Coronary artery (tissue), 2 donors: Measurements from ENCODE around the gene TMEM17.

Source experiments
- DNase-seq: peaks from one replicate; pipeline ENCODE4 v3.0.0-alpha.2; 2017; ENCODE audit warnings: low spot score
- H3K27ac ChIP-seq, 2 donors: fragments of 200-600 bp; sonication (generic); one replicate each; pipeline ENCODE4 v1.5.1; 2016 to 2019
- H3K4me3 ChIP-seq: fragments of 200-600 bp; sonication (generic); 2 replicates; pipeline ENCODE4 v1.5.1; 2016; ENCODE audit warnings: mild to moderate bottlenecking, moderate library complexity
- CTCF ChIP-seq: fragments of 200-600 bp; sonication (generic); IDR thresholded peaks from one replicate; pipeline ENCODE4 v1.5.1; 2019; ENCODE audit warnings: antibody characterized with exemption

The TMEM17 gene

DNA sequence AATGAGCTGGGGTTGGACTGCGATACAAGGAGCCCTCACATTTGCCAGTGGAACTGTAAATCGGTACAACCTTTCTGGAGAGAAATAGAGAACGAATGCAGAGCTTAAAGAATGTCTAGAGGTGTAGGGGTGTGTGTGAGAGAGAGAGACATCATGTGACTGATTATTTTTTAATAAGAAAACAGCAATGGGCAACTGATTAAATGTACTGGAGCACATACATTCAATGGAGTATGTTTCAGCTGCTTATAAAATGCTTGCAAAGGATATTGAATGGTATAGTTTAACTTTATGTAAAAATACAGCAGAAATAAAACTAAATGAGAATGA is 391 bp upstream of the TMEM17 start:
- no peak for TF ChIP-seq CTCF

GRCh38 chr2:62505109-62505749 is 766 bp downstream of the TMEM17 start:
- no peak for DNase-seq
- Histone ChIP-seq H3K4me3 (peak overlapping the region; percentile 93), H3K27ac (peak overlapping the region; percentile 86 to 97)
- TF ChIP-seq CTCF = no peak

More for the DNA sequence above, 391 bp upstream of the TMEM17 start:
- DNase-seq = no peak
- Histone ChIP-seq H3K27ac (peak overlapping the region; percentile 86 to 97), H3K4me3 (peak overlapping the region; percentile 93)

- no peak for DNase-seq
- Histone ChIP-seq H3K4me3 (no peak overlapping the region), H3K27ac (no peak overlapping the region)
- no peak for TF ChIP-seq CTCF
Measured at GRCh38 chr2:62504657-62505056, 1.3 kb downstream of the TMEM17 start.

GRCh38 chr2:62501794-62502500 is 4.0 kb downstream of the TMEM17 start:
- no peak for DNase-seq
- no peak overlapping the region for H3K4me3 ChIP-seq
- H3K27ac ChIP-seq = no peak overlapping the region
- TF ChIP-seq CTCF = no peak

GRCh38 chr2:62501069-62501468 is 4.9 kb downstream of the TMEM17 start:
- no peak for DNase-seq
- TF ChIP-seq CTCF = no peak
- no peak overlapping the region for H3K4me3 ChIP-seq
- no peak overlapping the region for H3K27ac ChIP-seq

DNA sequence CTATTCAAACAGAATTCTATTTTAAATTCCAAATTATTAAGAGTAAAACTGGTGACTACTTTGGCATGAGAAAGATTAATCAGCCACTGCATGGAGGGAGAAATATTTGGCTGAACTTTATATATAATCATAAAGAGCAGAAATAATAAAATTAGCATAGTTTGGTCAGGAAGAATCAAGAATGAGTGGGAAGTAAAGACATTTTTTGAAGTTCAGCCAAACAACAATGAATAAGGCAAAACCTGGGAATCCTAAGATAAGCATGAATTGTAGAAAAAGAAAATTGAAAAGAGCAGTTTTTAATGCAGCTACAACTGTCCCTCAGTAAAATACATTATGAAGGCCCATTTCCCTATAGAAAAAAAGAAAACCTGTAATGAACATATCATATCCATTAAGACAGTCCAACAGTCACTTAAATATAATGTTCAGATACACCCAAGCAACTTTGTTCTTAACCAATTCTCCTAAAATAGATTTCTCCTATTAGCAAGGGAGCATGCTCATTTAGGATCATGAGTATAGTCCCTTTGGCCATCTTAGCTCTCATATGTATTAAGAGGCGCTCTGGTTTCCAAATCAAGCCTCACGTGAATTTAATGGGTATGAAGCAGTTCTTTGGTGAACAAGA is 6.5 kb downstream of the TMEM17 start:
- Histone ChIP-seq H3K27ac (no peak overlapping the region), H3K4me3 (no peak overlapping the region)
- no peak for TF ChIP-seq CTCF
- DNase-seq = no peak

GRCh38 chr2:62498739-62499138 is 7.3 kb downstream of the TMEM17 start:
- Histone ChIP-seq H3K4me3 (no peak overlapping the region), H3K27ac (no peak overlapping the region)
- no peak for TF ChIP-seq CTCF
- no peak for DNase-seq
